Astrocyte of the hippocampus (primary cell): Measurements from ENCODE around the gene RPTOR.
A peak's percentile ranks its signal among the peaks of the same experiment; 100 is the strongest.
"Not testable (repeated sequence)": the region's sequence is repeated elsewhere in the genome, so short reads cannot be mapped to it uniquely, and the experiment has no call there.

Source experiments
- DNase-seq: peaks from one replicate; pipeline ENCODE4 v3.0.0; 2011; ENCODE audit warnings: low read depth, low spot score

RPTOR gene

DNA sequence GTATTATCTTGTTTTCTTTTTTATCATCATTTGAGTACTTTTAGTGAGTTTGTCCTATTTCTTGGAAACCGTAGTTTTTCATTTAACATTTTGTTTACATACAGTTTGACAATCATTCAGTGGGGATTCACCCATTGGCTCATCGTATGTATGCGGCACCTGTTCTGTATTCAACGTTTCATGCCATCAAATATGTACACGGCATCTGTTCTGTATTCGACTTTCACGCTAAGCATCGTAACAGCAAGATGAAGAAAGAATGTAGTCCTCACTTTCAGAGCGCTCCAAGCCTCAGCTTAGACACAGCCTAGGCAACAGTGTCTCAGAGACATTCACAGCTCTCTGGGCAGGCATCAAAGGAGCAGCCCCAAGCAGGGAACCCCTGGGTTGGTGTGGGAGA, 269.9 kb downstream of the RPTOR start:
- no peak for DNase-seq

- DNase-seq, result no peak
Measured at GRCh38 chr17:80815151-80815681, 270.6 kb downstream of the RPTOR start.

DNA sequence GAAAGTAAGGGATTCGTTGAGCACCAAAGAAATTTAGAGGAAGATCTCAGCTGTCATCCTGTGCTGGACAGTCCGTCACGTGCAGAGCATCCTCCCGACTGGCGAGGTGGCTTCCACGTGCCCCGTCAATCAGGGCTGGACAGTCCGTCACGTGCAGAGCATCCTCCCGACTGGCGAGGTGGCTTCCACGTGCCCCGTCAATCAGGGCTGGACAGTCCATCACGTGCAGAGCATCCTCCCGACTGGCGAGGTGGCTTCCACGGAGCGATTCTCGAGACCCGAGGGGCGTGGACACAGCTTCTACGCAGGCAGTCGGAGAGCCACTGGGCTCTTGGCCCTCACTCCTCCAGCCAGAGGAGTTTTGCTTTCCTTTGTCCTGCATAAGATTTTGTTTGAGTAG, 271.1 kb downstream of the RPTOR start:
- DNase-seq, result not testable (repeated sequence)

- no peak for DNase-seq
Measured at GRCh38 chr17:80816241-80817103, 271.8 kb downstream of the RPTOR start.

- no peak for DNase-seq
Measured at GRCh38 chr17:80817321-80817845, 272.7 kb downstream of the RPTOR start.

GRCh38 chr17:80817861-80818260, 273.2 kb downstream of the RPTOR start:
- peak; percentile 26 for DNase-seq

GRCh38 chr17:80818871-80819270, 274.2 kb downstream of the RPTOR start:
- DNase-seq, result no peak

GRCh38 chr17:80819422-80820164, 275.0 kb downstream of the RPTOR start:
- no peak for DNase-seq

- no peak for DNase-seq
Measured at GRCh38 chr17:80820331-80820730, 275.7 kb downstream of the RPTOR start.

- no peak for DNase-seq
Measured at GRCh38 chr17:80821546-80821945, 276.9 kb downstream of the RPTOR start.

GRCh38 chr17:80822021-80822699, 277.5 kb downstream of the RPTOR start:
- DNase-seq, result no peak

GRCh38 chr17:80822700-80823410, 278.2 kb downstream of the RPTOR start:
- no peak for DNase-seq

DNA sequence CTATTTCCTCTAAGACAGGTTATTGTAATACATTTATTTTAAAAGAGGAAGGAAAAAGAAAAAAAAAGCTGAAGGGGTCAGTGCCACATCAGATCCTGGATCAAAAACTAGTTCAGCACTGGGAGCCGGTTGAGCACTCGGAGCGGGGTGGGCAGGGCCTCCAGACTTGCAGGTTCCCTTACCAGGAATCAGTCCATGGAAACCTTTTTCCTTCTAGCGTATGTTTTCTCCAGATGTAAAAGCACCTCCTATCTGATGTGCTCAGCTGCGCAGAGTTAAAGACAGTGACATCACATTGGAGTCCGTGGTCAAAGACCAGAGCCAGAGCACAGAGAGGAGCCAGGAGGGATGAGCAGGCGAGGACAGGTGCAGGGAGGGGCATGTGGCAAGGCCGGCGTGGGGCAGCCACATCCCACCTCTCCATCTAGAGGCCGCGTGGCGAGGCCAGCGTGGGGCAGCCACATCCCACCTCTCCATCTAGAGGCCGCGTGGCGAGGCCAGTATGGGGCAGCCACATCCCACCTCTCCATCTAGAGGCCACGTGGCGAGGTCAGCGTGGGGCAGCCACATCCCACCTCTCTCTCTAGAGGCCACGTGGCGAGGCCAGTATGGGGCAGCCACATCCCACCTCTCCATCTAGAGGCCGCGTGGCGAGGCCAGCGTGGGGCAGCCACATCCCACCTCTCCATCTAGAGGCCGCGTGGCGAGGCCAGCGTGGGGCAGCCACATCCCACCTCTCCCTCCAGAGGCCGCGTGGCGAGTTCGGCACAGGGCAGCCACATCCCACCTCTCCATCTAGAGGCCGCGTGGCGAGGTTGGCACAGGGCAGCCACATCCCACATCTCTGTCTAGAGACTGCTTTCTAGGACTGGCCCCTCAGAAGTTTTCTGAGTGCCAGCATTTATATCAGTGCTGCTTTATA, 280.2 kb downstream of the RPTOR start:
- DNase-seq, result no peak

- no peak for DNase-seq
Measured at GRCh38 chr17:80825471-80826345, 281.1 kb downstream of the RPTOR start.

- no peak for DNase-seq
Measured at GRCh38 chr17:80826346-80826954, 281.8 kb downstream of the RPTOR start.

GRCh38 chr17:80826955-80827645, 282.5 kb downstream of the RPTOR start:
- DNase-seq, result peak; percentile 98

- DNase-seq, result peak; percentile 31
Measured at GRCh38 chr17:80827646-80828643, 283.3 kb downstream of the RPTOR start.
